Coronary artery (tissue), 2 donors: Measurements from ENCODE around the gene SLC49A3.
"Not testable (repeated sequence)": the region's sequence is repeated elsewhere in the genome, so short reads cannot be mapped to it uniquely, and the experiment has no call there.

Experiments used
- DNase-seq: peaks from one replicate; pipeline ENCODE4 v3.0.0-alpha.2; 2017; ENCODE audit warnings: low spot score
- H3K27ac ChIP-seq, 2 donors: fragments of 200-600 bp; sonication (generic); one replicate each; pipeline ENCODE4 v1.5.1; 2016 to 2019
- H3K4me3 ChIP-seq: fragments of 200-600 bp; sonication (generic); 2 replicates; pipeline ENCODE4 v1.5.1; 2016; ENCODE audit warnings: mild to moderate bottlenecking, moderate library complexity
- CTCF ChIP-seq: fragments of 200-600 bp; sonication (generic); IDR thresholded peaks from one replicate; pipeline ENCODE4 v1.5.1; 2019; ENCODE audit warnings: antibody characterized with exemption

SLC49A3 gene

GRCh38 chr4:674172-675035 lies 14.5 kb downstream of the SLC49A3 start, which contains the start of the genes ATP5ME and MYL5:
Gene ATP5ME (minus strand): TSS chr4:674276. CDS start chr4:674247, 29 bp downstream.
Gene MYL5 (plus strand): TSS chr4:674542. CDS start chr4:678027, 3,485 bp downstream.
- H3K4me3 ChIP-seq = peak within 1 kb of the TSS; percentile 100
- peak within 1 kb of the TSS; percentile 87 to 99 for H3K27ac ChIP-seq
- peak; percentile 90 for TF ChIP-seq CTCF
- DNase-seq = peak; percentile 97

- no peak for TF ChIP-seq CTCF
- no peak for DNase-seq
- Histone ChIP-seq H3K4me3 (peak overlapping the region; percentile 100), H3K27ac (peak overlapping the region; percentile 87 to 99)
These were observed 15.4 kb downstream of the SLC49A3 start for GRCh38 chr4:673349-674091.

GRCh38 chr4:671769-672168 lies 17.2 kb downstream of the SLC49A3 start:
- no peak for DNase-seq
- no peak overlapping the region for H3K27ac ChIP-seq
- no peak overlapping the region for H3K4me3 ChIP-seq
- TF ChIP-seq CTCF = no peak

GRCh38 chr4:669806-670559 lies 19.0 kb downstream of the SLC49A3 start:
- H3K4me3 ChIP-seq, H3K27ac ChIP-seq, DNase-seq: not testable (repeated sequence)

GRCh38 chr4:668219-668618 lies 20.7 kb downstream of the SLC49A3 start:
- not testable (repeated sequence) for H3K27ac ChIP-seq, H3K4me3 ChIP-seq, DNase-seq

- H3K27ac ChIP-seq = no peak overlapping the region
- H3K4me3 ChIP-seq = no peak overlapping the region
- TF ChIP-seq CTCF = no peak
- no peak for DNase-seq
These were observed 21.4 kb downstream of the SLC49A3 start for GRCh38 chr4:667545-667925.

- TF ChIP-seq CTCF = no peak
- Histone ChIP-seq H3K4me3 (no peak overlapping the region), H3K27ac (no peak overlapping the region)
- no peak for DNase-seq
These were observed 22.0 kb downstream of the SLC49A3 start for GRCh38 chr4:666822-667544.
